Panc1 (cell line): ENCODE data around the gene PCED1A. TPM values are rescaled to one million over a fixed set of nuclear protein-coding genes. Genes with fewer than 3 reads are reported as not detected.

Source experiments
- ATAC-seq: fragments of 200-7000 bp; cut with Tn5 transposase; 2 replicates; pipeline ENCODE4 v1.9.1; 2020; ENCODE audit warnings: mild to moderate bottlenecking, moderate library complexity
- BruUV-seq: library from RNA; stranded (reverse); fragments of 400-500 nt; replicated peaks from 2 replicates; lab custom pipeline; 2021; lab: Mats Ljungman, UMichigan
- CTCF ChIA-PET: fragments of 300-600 bp; sonication (Branson Sonifier 250); formaldehyde crosslinking; loops from one replicate; lab custom pipeline; 2022; ENCODE audit warnings: antibody characterized with exemption; lab: Charles Lee
- POLR2A ChIA-PET: fragments of 300-600 bp; sonication (Branson Sonifier 250); formaldehyde crosslinking; loops from one replicate; lab custom pipeline; 2022; ENCODE audit warnings: antibody characterized with exemption; lab: Charles Lee
- DNase-seq: peaks from one replicate; pipeline ENCODE4 v3.0.0-alpha.2; 2010; ENCODE audit warnings: low read depth, low spot score
- H3K27ac ChIP-seq: 2 replicates; pipeline ENCODE4 v1.5.1; 2011; ENCODE audit warnings: mild to moderate bottlenecking, low read length, inconsistent platforms
- H3K27me3 ChIP-seq: fragments of 200-500 bp; sonication (Bioruptor generic); 2 replicates; pipeline ENCODE4 v1.6.0; 2014; ENCODE audit warnings: low read length, inconsistent platforms; ENCODE audit not compliant: control insufficient read depth, insufficient read depth
- H3K36me3 ChIP-seq: fragments of 200-500 bp; sonication (Bioruptor generic); 2 replicates; pipeline ENCODE4 v1.5.1; 2014; ENCODE audit warnings: inconsistent platforms, mild to moderate bottlenecking, low read length, moderate library complexity; ENCODE audit not compliant: control insufficient read depth, insufficient read depth
- H3K4me1 ChIP-seq: 2 replicates; pipeline ENCODE4 v1.5.1; 2011; ENCODE audit warnings: inconsistent platforms, mild to moderate bottlenecking, low read length, moderate library complexity; ENCODE audit not compliant: control insufficient read depth, insufficient read depth
- H3K4me3 ChIP-seq, 2 experiments: 2 replicates each; pipeline ENCODE4 v1.5.1; 2011 to 2012; ENCODE audit warnings: low read depth in 2 of 2, low read length in 2 of 2, mild to moderate bottlenecking in 2 of 2, inconsistent platforms in 1 of 2, moderate library complexity in 1 of 2
- H3K9me3 ChIP-seq: fragments of 200-500 bp; sonication (Bioruptor generic); 2 replicates; pipeline ENCODE4 v1.5.1; 2014; ENCODE audit warnings: low read depth, mild to moderate bottlenecking, inconsistent platforms, low read length, moderate library complexity; ENCODE audit not compliant: control insufficient read depth, insufficient read depth
- CTCF ChIP-seq: fragments of 450-650 bp; IDR thresholded peaks from 2 replicates; pipeline ENCODE4 v1.5.1; 2017; ENCODE audit warnings: mild to moderate bottlenecking
- POLR2AphosphoS5 ChIP-seq: IDR thresholded peaks from 2 replicates; pipeline ENCODE4 v1.6.1; 2012; ENCODE audit warnings: mild to moderate bottlenecking, low read depth, low read length, moderate library complexity
- REST ChIP-seq, 2 experiments: IDR thresholded peaks; 2 replicates each; pipeline ENCODE4 v1.6.1; 2011 to 2012; ENCODE audit warnings: low read depth in 2 of 2, control low read depth in 1 of 2, low read length in 1 of 2, mild to moderate bottlenecking in 1 of 2, moderate library complexity in 1 of 2; ENCODE audit not compliant: insufficient read depth in 1 of 2
- SIN3A ChIP-seq: IDR thresholded peaks from 2 replicates; pipeline ENCODE4 v1.6.1; 2012; ENCODE audit warnings: low read depth, mild to moderate bottlenecking, low read length, moderate library complexity, borderline replicate concordance; ENCODE audit not compliant: insufficient read depth
- TCF7L2 ChIP-seq: IDR thresholded peaks from 2 replicates; pipeline ENCODE4 v1.6.1; 2011; ENCODE audit warnings: mild to moderate bottlenecking, low read depth, low read length, inconsistent platforms
- in situ Hi-C: cut with HindIII; loops from 2 replicates; pipeline ENCODE4 v1.10.0; 2016; ENCODE audit warnings: low sequenced_read_pairs, low pct_unique_long_range_greater_than_20kb
- intact Hi-C: fragments of 100-400 bp; cut with micrococcal nuclease; formaldehyde crosslinking; loops from one replicate; pipeline ENCODE4 v1.10.0; 2022; ENCODE audit not compliant: unreplicated experiment
- total RNA-seq: library from RNA; stranded (reverse); gene quantifications from one replicate; pipeline ENCODE4 v1.2.1, GENCODE V29; 2021; ENCODE audit not compliant: unreplicated experiment

The PCED1A gene
- total RNA-seq, 1 experiment from 2014 or later = 42.1 TPM

- ATAC-seq = no peak
- no peaks in the 10 kb centered on the region for H3K27me3 ChIP-seq
- CTCF ChIA-PET = no interaction called here
Observed at GRCh38 chr20:2816030-2816582, 24.3 kb downstream of the PCED1A start, which contains the start of gene TMEM239. TMEM239 (plus strand) TSS chr20:2816364; CDS start chr20:2816555, 191 bp downstream.

GRCh38 chr20:2815242-2815900, 25.1 kb downstream of the PCED1A start:
- no TSS peak for BruUV-seq
- no peaks in the 10 kb centered on the region for H3K36me3 ChIP-seq
- no peaks in the 10 kb centered on the region for H3K27me3 ChIP-seq
- intact Hi-C loops (no loop called here), in situ Hi-C loops (no loop called here)
- H3K27ac ChIP-seq = no peak overlapping the region
- peaks cover 6% of the 10 kb centered on the region; the same call in 1 of the 2 replicates for H3K9me3 ChIP-seq
- H3K4me1 ChIP-seq = no peaks in the 10 kb centered on the region; the same call in 1 of the 2 replicates
- 0 out of 2 replicates have a peak, but pooled peaks have one; percentile 31 for ATAC-seq
- CTCF ChIA-PET = no interaction called here
- H3K4me3 ChIP-seq = no peak overlapping the region
- DNase-seq = no peak
- POLR2A ChIA-PET = no interaction called here
- TF ChIP-seq TCF7L2 (no peak), REST (IDR thresholded peaks at IDR 0.05; ENCODE audit: insufficient read depth in 1 of 2, low read depth in 2 of 2, low read length in 1 of 2) (no peak), SIN3A (no peak), POLR2AphosphoS5 (no peak)

More at GRCh38 chr20:2816030-2816582, 24.3 kb downstream of the PCED1A start, which contains the start of gene TMEM239:
- POLR2A ChIA-PET = no interaction called here
- no peaks in the 10 kb centered on the region for H3K36me3 ChIP-seq
- TF ChIP-seq CTCF (no peak), REST (IDR thresholded peaks at IDR 0.05; ENCODE audit: insufficient read depth in 1 of 2, low read depth in 2 of 2, low read length in 1 of 2) (no peak), POLR2AphosphoS5 (no peak), SIN3A (no peak), TCF7L2 (no peak)
- H3K4me3 ChIP-seq = no peak within 1 kb of the TSS
- no peaks in the 10 kb centered on the region; the same call in 1 of the 2 replicates for H3K4me1 ChIP-seq
- DNase-seq = no peak
- intact Hi-C loops = no loop called here
- no peak within 1 kb of the TSS for H3K27ac ChIP-seq
- in situ Hi-C loops = no loop called here
- BruUV-seq = no TSS peak
- H3K9me3 ChIP-seq = peaks cover 6% of the 10 kb centered on the region; the same call in 1 of the 2 replicates
